Mucosa of stomach (tissue), 1 donor: ENCODE results near the gene HNRNPDL.

Source experiments
- H3K27me3 ChIP-seq: one replicate; pipeline ENCODE4 v1.7.0; 2013; ENCODE audit warnings: mild to moderate bottlenecking, low read length; ENCODE audit not compliant: control insufficient read depth, insufficient read depth
- H3K36me3 ChIP-seq: one replicate; pipeline ENCODE4 v1.7.0; 2013; ENCODE audit warnings: low read length; ENCODE audit not compliant: control insufficient read depth, insufficient read depth
- H3K4me1 ChIP-seq: one replicate; pipeline ENCODE4 v1.7.0; 2013; ENCODE audit warnings: mild to moderate bottlenecking, low read length; ENCODE audit not compliant: control insufficient read depth, insufficient read depth
- H3K4me3 ChIP-seq: one replicate; pipeline ENCODE4 v1.7.0; 2013; ENCODE audit warnings: low read length
- H3K9ac ChIP-seq: one replicate; pipeline ENCODE4 v1.7.0; 2013; ENCODE audit warnings: mild to moderate bottlenecking, low read length, moderate library complexity
- H3K9me3 ChIP-seq: one replicate; pipeline ENCODE4 v1.7.0; 2013; ENCODE audit warnings: mild to moderate bottlenecking, low read length, moderate library complexity; ENCODE audit not compliant: control insufficient read depth
- donor health status: Pancreatic carcinoma.

The HNRNPDL gene

GRCh38 chr4:82457266-82457665 is 27.0 kb upstream of the HNRNPDL start:
- no peak overlapping the region for H3K4me3 ChIP-seq
- H3K9ac ChIP-seq: no peak overlapping the region
- H3K4me1 ChIP-seq: no peaks in the 10 kb centered on the region
- no peaks in the 10 kb centered on the region for H3K9me3 ChIP-seq
- no peaks in the 10 kb centered on the region for H3K36me3 ChIP-seq
- H3K27me3 ChIP-seq: no peaks in the 10 kb centered on the region

- no peak overlapping the region for H3K9ac ChIP-seq
- no peaks in the 10 kb centered on the region for H3K36me3 ChIP-seq
Measured at GRCh38 chr4:82452026-82452425, 21.8 kb upstream of the HNRNPDL start.

GRCh38 chr4:82450966-82451755 is 20.9 kb upstream of the HNRNPDL start:
- no peaks in the 10 kb centered on the region for H3K4me1 ChIP-seq
- no peaks in the 10 kb centered on the region for H3K27me3 ChIP-seq
- H3K4me3 ChIP-seq: no peak overlapping the region
- no peaks in the 10 kb centered on the region for H3K9me3 ChIP-seq
- H3K9ac ChIP-seq: no peak overlapping the region
- H3K36me3 ChIP-seq: no peaks in the 10 kb centered on the region

More at GRCh38 chr4:82452026-82452425, 21.8 kb upstream of the HNRNPDL start:
- Histone ChIP-seq H3K9me3 (no peaks in the 10 kb centered on the region), H3K4me3 (no peak overlapping the region), H3K4me1 (no peaks in the 10 kb centered on the region), H3K27me3 (no peaks in the 10 kb centered on the region)

DNA sequence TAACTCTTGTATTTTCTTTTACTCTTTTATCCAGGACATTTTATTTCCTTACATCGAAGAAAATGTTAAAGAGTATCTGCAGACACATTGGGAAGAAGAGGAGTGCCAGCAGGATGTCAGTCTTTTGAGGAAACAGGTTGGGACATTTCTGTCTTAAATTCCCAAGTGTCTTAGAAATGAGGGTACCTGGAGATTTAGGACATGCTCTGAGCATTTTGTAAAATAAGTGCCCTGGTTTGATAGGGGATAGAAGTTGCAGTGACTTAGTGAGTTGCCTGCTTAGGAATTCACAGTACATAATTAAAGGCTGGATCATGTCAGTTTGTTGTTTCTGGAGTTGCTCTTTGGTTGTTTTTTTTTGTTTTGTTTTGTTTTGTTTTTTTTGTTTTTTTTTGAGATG is 17.6 kb upstream of the HNRNPDL start:
- Histone ChIP-seq H3K27me3 (no peaks in the 10 kb centered on the region), H3K4me3 (no peak overlapping the region), H3K36me3 (no peaks in the 10 kb centered on the region), H3K4me1 (no peaks in the 10 kb centered on the region), H3K9me3 (no peaks in the 10 kb centered on the region), H3K9ac (no peak overlapping the region)

- Histone ChIP-seq H3K9ac (no peak overlapping the region), H3K4me3 (no peak overlapping the region), H3K36me3 (no peaks in the 10 kb centered on the region), H3K27me3 (no peaks in the 10 kb centered on the region), H3K9me3 (no peaks in the 10 kb centered on the region), H3K4me1 (peaks cover 18% of the 10 kb centered on the region)
Measured at GRCh38 chr4:82439088-82439487, 8.8 kb upstream of the HNRNPDL start.

DNA sequence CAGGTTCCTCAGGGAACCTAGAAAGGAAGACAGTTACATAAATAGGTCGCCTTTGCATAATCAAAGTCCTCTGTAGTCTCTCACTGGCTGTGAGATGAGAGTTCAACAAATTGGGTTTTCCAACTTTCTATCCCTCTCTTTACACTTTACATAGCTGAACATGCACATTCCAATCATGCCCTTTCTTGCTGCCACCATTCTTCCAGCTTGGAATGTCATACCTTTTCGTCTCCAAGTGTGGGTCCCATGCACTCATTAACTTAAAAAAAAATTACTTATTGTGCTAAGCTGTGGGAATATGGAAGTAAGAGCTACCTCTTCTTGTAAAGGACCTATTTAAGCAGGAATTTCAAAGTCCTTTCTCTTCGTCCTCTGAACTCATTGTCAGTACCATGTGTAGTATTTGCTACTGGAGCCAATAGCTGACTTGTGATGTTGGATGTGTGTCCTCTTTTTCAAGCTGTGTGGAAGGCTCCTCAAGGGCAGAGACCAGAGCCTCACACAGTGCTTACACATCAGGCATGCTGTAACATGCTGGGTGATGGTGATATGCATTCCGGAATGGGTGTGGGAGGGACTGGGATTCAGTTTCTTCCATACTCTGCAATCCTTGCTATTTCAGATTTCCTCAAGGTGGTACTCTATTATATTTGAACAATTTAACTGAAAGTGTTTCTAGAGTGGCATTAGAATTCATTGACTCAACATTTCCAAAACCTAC is 7.2 kb upstream of the HNRNPDL start:
- H3K27me3 ChIP-seq: no peaks in the 10 kb centered on the region
- H3K9me3 ChIP-seq: no peaks in the 10 kb centered on the region
- H3K36me3 ChIP-seq: no peaks in the 10 kb centered on the region
- no peak overlapping the region for H3K4me3 ChIP-seq
- H3K9ac ChIP-seq: no peak overlapping the region
- peaks cover 18% of the 10 kb centered on the region for H3K4me1 ChIP-seq

GRCh38 chr4:82436780-82437179 is 6.5 kb upstream of the HNRNPDL start:
- peaks cover 21% of the 10 kb centered on the region for H3K4me1 ChIP-seq
- no peak overlapping the region for H3K9ac ChIP-seq
- H3K9me3 ChIP-seq: no peaks in the 10 kb centered on the region
- no peaks in the 10 kb centered on the region for H3K27me3 ChIP-seq
- H3K36me3 ChIP-seq: no peaks in the 10 kb centered on the region
- no peak overlapping the region for H3K4me3 ChIP-seq

GRCh38 chr4:82436130-82436529 is 5.9 kb upstream of the HNRNPDL start:
- H3K9me3 ChIP-seq: no peaks in the 10 kb centered on the region
- H3K27me3 ChIP-seq: no peaks in the 10 kb centered on the region
- no peaks in the 10 kb centered on the region for H3K36me3 ChIP-seq
- H3K4me1 ChIP-seq: peaks cover 26% of the 10 kb centered on the region
- no peak overlapping the region for H3K9ac ChIP-seq
- no peak overlapping the region for H3K4me3 ChIP-seq

- Histone ChIP-seq H3K4me3 (no peak overlapping the region), H3K9me3 (no peaks in the 10 kb centered on the region), H3K27me3 (no peaks in the 10 kb centered on the region), H3K9ac (no peak overlapping the region), H3K36me3 (no peaks in the 10 kb centered on the region), H3K4me1 (peaks cover 17% of the 10 kb centered on the region)
Measured at GRCh38 chr4:82434949-82435348, 4.7 kb upstream of the HNRNPDL start.

DNA sequence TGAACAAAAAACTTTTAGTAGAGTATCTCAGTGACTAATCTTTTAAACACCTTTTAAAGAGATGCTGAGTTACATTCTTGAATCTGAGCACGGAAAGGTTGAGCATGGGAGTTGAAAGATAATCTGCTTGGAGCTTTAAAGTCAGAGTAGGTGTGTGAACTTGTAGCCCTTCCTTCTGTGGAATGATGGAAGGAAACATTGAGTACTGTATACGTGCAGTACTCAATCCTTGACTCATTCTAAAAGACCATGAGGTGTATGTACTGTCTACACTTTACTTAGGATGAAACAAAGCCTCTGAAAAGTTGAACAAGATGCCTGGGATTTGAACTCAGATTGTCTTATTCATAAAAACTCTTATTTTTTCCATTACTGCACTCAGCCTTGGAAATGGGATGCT is 3.5 kb upstream of the HNRNPDL start:
- Histone ChIP-seq H3K36me3 (no peaks in the 10 kb centered on the region), H3K4me1 (peaks cover 8% of the 10 kb centered on the region), H3K27me3 (no peaks in the 10 kb centered on the region), H3K9me3 (no peaks in the 10 kb centered on the region), H3K4me3 (no peak overlapping the region), H3K9ac (no peak overlapping the region)

- no peaks in the 10 kb centered on the region for H3K36me3 ChIP-seq
- H3K9ac ChIP-seq: no peak overlapping the region
- H3K4me3 ChIP-seq: no peak overlapping the region
- no peaks in the 10 kb centered on the region for H3K27me3 ChIP-seq
- peaks cover 13% of the 10 kb centered on the region for H3K4me1 ChIP-seq
- no peaks in the 10 kb centered on the region for H3K9me3 ChIP-seq
Measured at GRCh38 chr4:82432596-82432995, 2.3 kb upstream of the HNRNPDL start.

DNA sequence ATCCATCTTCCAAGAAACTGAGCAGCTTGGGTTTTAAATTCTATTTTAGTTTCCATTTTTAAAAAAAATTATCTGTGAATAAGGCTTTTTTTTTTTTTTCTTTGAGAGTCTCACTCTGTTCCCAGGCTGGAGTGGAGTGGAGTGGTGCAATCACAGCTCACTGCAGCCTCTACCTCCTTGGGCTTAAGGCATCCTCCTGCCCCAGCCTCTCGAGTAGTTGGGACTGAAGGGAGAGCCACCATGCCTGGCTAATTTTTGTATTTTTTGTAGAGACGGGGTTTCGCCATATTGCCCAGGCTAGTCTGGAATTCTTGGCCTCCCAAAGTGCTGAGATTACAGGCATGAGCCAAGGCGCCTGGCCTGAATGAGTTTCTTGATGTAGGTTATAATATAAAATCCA is 1.6 kb upstream of the HNRNPDL start:
- Histone ChIP-seq H3K4me1 (peaks cover 19% of the 10 kb centered on the region), H3K9ac (no peak overlapping the region), H3K36me3 (peaks cover 1% of the 10 kb centered on the region), H3K27me3 (no peaks in the 10 kb centered on the region), H3K4me3 (no peak overlapping the region), H3K9me3 (no peaks in the 10 kb centered on the region)
